PC-9 (cell line): ENCODE measurements around the gene SHTN1.

ENCODE experiments used
- EZH2 ChIP-seq: fragments of 200-600 bp; sonication (generic); IDR thresholded peaks from 2 replicates; pipeline ENCODE4 v1.8.0; 2017; ENCODE audit warnings: antibody characterized with exemption, low read depth
- TF ChIP-seq, protein P1 (sequence below): fragments of 200-600 bp; sonication (generic); conservative IDR thresholded peaks from 2 replicates; pipeline ENCODE4 v1.6.1; 2017; ENCODE audit warnings: mixed run types, antibody characterized with exemption, mild to moderate bottlenecking, moderate library complexity

GRCh38 chr10:116980041-116980440 is 24.9 kb downstream of the SHTN1 start:
- TF ChIP-seq, protein P1, sequence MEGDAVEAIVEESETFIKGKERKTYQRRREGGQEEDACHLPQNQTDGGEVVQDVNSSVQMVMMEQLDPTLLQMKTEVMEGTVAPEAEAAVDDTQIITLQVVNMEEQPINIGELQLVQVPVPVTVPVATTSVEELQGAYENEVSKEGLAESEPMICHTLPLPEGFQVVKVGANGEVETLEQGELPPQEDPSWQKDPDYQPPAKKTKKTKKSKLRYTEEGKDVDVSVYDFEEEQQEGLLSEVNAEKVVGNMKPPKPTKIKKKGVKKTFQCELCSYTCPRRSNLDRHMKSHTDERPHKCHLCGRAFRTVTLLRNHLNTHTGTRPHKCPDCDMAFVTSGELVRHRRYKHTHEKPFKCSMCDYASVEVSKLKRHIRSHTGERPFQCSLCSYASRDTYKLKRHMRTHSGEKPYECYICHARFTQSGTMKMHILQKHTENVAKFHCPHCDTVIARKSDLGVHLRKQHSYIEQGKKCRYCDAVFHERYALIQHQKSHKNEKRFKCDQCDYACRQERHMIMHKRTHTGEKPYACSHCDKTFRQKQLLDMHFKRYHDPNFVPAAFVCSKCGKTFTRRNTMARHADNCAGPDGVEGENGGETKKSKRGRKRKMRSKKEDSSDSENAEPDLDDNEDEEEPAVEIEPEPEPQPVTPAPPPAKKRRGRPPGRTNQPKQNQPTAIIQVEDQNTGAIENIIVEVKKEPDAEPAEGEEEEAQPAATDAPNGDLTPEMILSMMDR: no peak
- TF ChIP-seq EZH2: no peak
